ENCODE measurements around the gene TAF4B. TPM values are rescaled to one million over a fixed set of nuclear protein-coding genes. Genes with fewer than 3 reads are reported as not detected.
"Not testable (repeated sequence)": the region's sequence is repeated elsewhere in the genome, so short reads cannot be mapped to it uniquely, and the experiment has no call there.

TAF4B gene
- total RNA-seq, 1 experiment from 2014 or later: 2.0 TPM

- no peak overlapping the region for H3K27ac ChIP-seq (ENCODE audit: low read depth, low read length, poor library complexity, severe bottlenecking)
- no TSS peak for BruUV-seq (replicated peaks)
Observed at GRCh38 chr18:26252411-26252810, 26.2 kb downstream of the TAF4B start.

GRCh38 chr18:26254808-26255207, 28.6 kb downstream of the TAF4B start:
- H3K4me1 ChIP-seq (ENCODE audit: insufficient read depth, low read length, poor library complexity, severe bottlenecking); POLR2A ChIA-PET (ENCODE audit: low non-redundant PET); CTCF ChIA-PET; DNase-seq (ENCODE audit: low spot score); H3K36me3 ChIP-seq (ENCODE audit: insufficient read depth, low read length, poor library complexity, severe bottlenecking); BruUV-seq (replicated peaks); H3K27me3 ChIP-seq (replicated peaks; ENCODE audit: insufficient read depth, low read depth, low read length, poor library complexity); intact Hi-C loops (cut with micrococcal nuclease; ENCODE audit: unreplicated experiment); H3K4me3 ChIP-seq (ENCODE audit: low read depth, low read length, poor library complexity, severe bottlenecking); H3K9me3 ChIP-seq (ENCODE audit: low read depth, low read length, poor library complexity, severe bottlenecking); H3K27ac ChIP-seq (ENCODE audit: low read depth, low read length, poor library complexity, severe bottlenecking): not testable (repeated sequence)

More at GRCh38 chr18:26252411-26252810, 26.2 kb downstream of the TAF4B start:
- Histone ChIP-seq H3K9me3 (ENCODE audit: low read depth, low read length, poor library complexity, severe bottlenecking) (no peaks in the 10 kb centered on the region), H3K4me1 (ENCODE audit: insufficient read depth, low read length, poor library complexity, severe bottlenecking) (no peaks in the 10 kb centered on the region), H3K27me3 (replicated peaks; ENCODE audit: insufficient read depth, low read depth, low read length, poor library complexity) (no peaks in the 10 kb centered on the region), H3K36me3 (ENCODE audit: insufficient read depth, low read length, poor library complexity, severe bottlenecking) (no peaks in the 10 kb centered on the region), H3K4me3 (ENCODE audit: low read depth, low read length, poor library complexity, severe bottlenecking) (no peak overlapping the region)
- no peak for TF ChIP-seq CTCF (conservative IDR thresholded peaks at IDR 0.05; ENCODE audit: low read depth, low read length)
- TF ChIP-seq EZH2 (IDR thresholded peaks at IDR 0.05; ENCODE audit: borderline replicate concordance, low read depth, low read length, poor library complexity, severe bottlenecking): no peak
- no peak for DNase-seq (ENCODE audit: low spot score)
- ChIA-PET CTCF (no interaction called here), POLR2A (ENCODE audit: low non-redundant PET) (no interaction called here)
- intact Hi-C loops (cut with micrococcal nuclease; ENCODE audit: unreplicated experiment): no loop called here

GRCh38 chr18:26255695-26256622, 29.7 kb downstream of the TAF4B start:
- TF ChIP-seq EZH2 (IDR thresholded peaks at IDR 0.05; ENCODE audit: borderline replicate concordance, low read depth, low read length, poor library complexity, severe bottlenecking) (no peak), CTCF (conservative IDR thresholded peaks at IDR 0.05; ENCODE audit: low read depth, low read length) (no peak)
- BruUV-seq (replicated peaks): no TSS peak
- CTCF ChIA-PET: no interaction called here
- H3K9me3 ChIP-seq (ENCODE audit: low read depth, low read length, poor library complexity, severe bottlenecking): no peaks in the 10 kb centered on the region
- no peaks in the 10 kb centered on the region for H3K36me3 ChIP-seq (ENCODE audit: insufficient read depth, low read length, poor library complexity, severe bottlenecking)
- DNase-seq (ENCODE audit: low spot score): no peak
- H3K27ac ChIP-seq (ENCODE audit: low read depth, low read length, poor library complexity, severe bottlenecking): no peak overlapping the region
- H3K27me3 ChIP-seq (replicated peaks; ENCODE audit: insufficient read depth, low read depth, low read length, poor library complexity): no peaks in the 10 kb centered on the region
- no peaks in the 10 kb centered on the region for H3K4me1 ChIP-seq (ENCODE audit: insufficient read depth, low read length, poor library complexity, severe bottlenecking)
- POLR2A ChIA-PET (ENCODE audit: low non-redundant PET): no interaction called here
- intact Hi-C loops (cut with micrococcal nuclease; ENCODE audit: unreplicated experiment): no loop called here
- no peak overlapping the region for H3K4me3 ChIP-seq (ENCODE audit: low read depth, low read length, poor library complexity, severe bottlenecking)

All from A673 (cell line).